K562 (cell line): Measurements from ENCODE around the gene PACSIN3. TPM values are rescaled to one million over a fixed set of nuclear protein-coding genes. Genes with fewer than 3 reads are reported as not detected.

Experiments used
- CBFB ChIP-seq: sonication (generic); formaldehyde crosslinking; IDR thresholded peaks from 2 replicates; pipeline ENCODE4 v1.4.0; 2020; ENCODE audit warnings: mild to moderate bottlenecking, missing genetic modification reagents
- EGR1 ChIP-seq: fragments of 450-650 bp; conservative IDR thresholded peaks from 2 replicates; pipeline ENCODE4 v1.6.1; 2017; ENCODE audit warnings: mild to moderate bottlenecking
- ETS2 ChIP-seq: IDR thresholded peaks from 2 replicates; pipeline ENCODE4 v1.6.1; 2016; ENCODE audit warnings: borderline replicate concordance, missing genetic modification characterization, mild to moderate bottlenecking, moderate library complexity, missing compliant biosample characterization; ENCODE audit not compliant: poor library complexity, severe bottlenecking
- ETV5 ChIP-seq: sonication (generic); formaldehyde crosslinking; IDR thresholded peaks from 2 replicates; pipeline ENCODE4 v1.4.0; 2020; ENCODE audit warnings: low read depth, mild to moderate bottlenecking, missing genetic modification reagents
- FUS ChIP-seq: fragments of 200-400 bp; formaldehyde crosslinking; optimal IDR thresholded peaks from 2 replicates; pipeline ENCODE3; 2017; ENCODE audit warnings: low read depth, low read length
- HLTF ChIP-seq: fragments of 450-650 bp; IDR thresholded peaks from 2 replicates; pipeline ENCODE4 v1.6.1; 2016
- KDM1A ChIP-seq, 2 experiments: fragments of 450-650 bp; IDR thresholded peaks; 2 replicates each; pipeline ENCODE4 v1.6.1; 2016; ENCODE audit warnings: mild to moderate bottlenecking in 2 of 2
- KLF6 ChIP-seq: fragments of 250-450 bp; sonication (Bioruptor Pico); IDR thresholded peaks from 2 replicates; pipeline ENCODE4 v1.4.0; 2020; ENCODE audit warnings: mild to moderate bottlenecking, moderate library complexity, borderline replicate concordance
- MTA3 ChIP-seq: fragments of 450-650 bp; formaldehyde crosslinking; IDR thresholded peaks from 2 replicates; pipeline ENCODE4 v1.6.1; 2017; ENCODE audit warnings: mild to moderate bottlenecking, borderline replicate concordance
- MYNN ChIP-seq, 2 experiments: sonication (generic); formaldehyde crosslinking in 1 of 2; IDR thresholded peaks; 2 replicates each; pipeline versions ENCODE4 v1.5.0 to v1.6.1; 2016 to 2020; ENCODE audit warnings: antibody characterized with exemption in 1 of 2, missing genetic modification reagents in 1 of 2
- NCOA2 ChIP-seq, 2 experiments: fragments of 450-650 bp; IDR thresholded peaks; 2 replicates each; pipeline ENCODE4 v1.6.1; 2018; ENCODE audit warnings: mild to moderate bottlenecking in 2 of 2, moderate library complexity in 1 of 2; ENCODE audit not compliant: partially characterized antibody in 2 of 2
- OTX1 ChIP-seq: fragments of 450-650 bp; formaldehyde crosslinking; IDR thresholded peaks from 2 replicates; pipeline ENCODE4 v1.4.0; 2022; ENCODE audit warnings: mild to moderate bottlenecking
- PCBP1 ChIP-seq: fragments of 200-400 bp; formaldehyde crosslinking; IDR thresholded peaks from 2 replicates; pipeline ENCODE4 v1.6.1; 2018; ENCODE audit warnings: mild to moderate bottlenecking, low read depth, low read length; ENCODE audit not compliant: poor library complexity, severe bottlenecking
- THRAP3 ChIP-seq: fragments of 450-650 bp; IDR thresholded peaks from 2 replicates; pipeline ENCODE4 v1.6.1; 2016; ENCODE audit warnings: mild to moderate bottlenecking, inconsistent platforms, borderline replicate concordance
- ZNF121 ChIP-seq: sonication (generic); formaldehyde crosslinking; conservative IDR thresholded peaks from 2 replicates; pipeline ENCODE4 v1.8.0; 2022; ENCODE audit warnings: missing genetic modification reagents
- ZNF143 ChIP-seq: sonication (generic); formaldehyde crosslinking; IDR thresholded peaks from 2 replicates; pipeline ENCODE4 v1.9.0; 2022; ENCODE audit warnings: mild to moderate bottlenecking, missing genetic modification reagents
- ZNF232 ChIP-seq: sonication (generic); formaldehyde crosslinking; IDR thresholded peaks from 2 replicates; pipeline ENCODE4 v1.8.0; 2022; ENCODE audit warnings: mild to moderate bottlenecking, missing genetic modification reagents
- ZNF274 ChIP-seq: IDR thresholded peaks from 2 replicates; pipeline ENCODE4 v1.6.1; 2011; ENCODE audit warnings: low read depth, mild to moderate bottlenecking, low read length, moderate library complexity, borderline replicate concordance
- ZNF668 ChIP-seq: fragments of 250-450 bp; sonication (Bioruptor Pico); IDR thresholded peaks from 2 replicates; pipeline ENCODE4 v1.8.0; 2022; ENCODE audit warnings: mild to moderate bottlenecking, inconsistent platforms
- ZNF766 ChIP-seq: fragments of 200-800 bp; sonication (Bioruptor generic); conservative IDR thresholded peaks from 2 replicates; pipeline ENCODE4 v1.6.1; 2016; ENCODE audit warnings: missing genetic modification characterization, missing compliant biosample characterization
- polyA plus RNA-seq, 8 experiments: library from polyadenylated mRNA; depleted of rRNA in 4 of 8; stranded (reverse) in 5 of 8; unstranded in 3 of 8; fragments of >200 nt; fragmentation: Nextera tagmentation in 2 of 8; fragmentation: Illumina TruSeq in 1 of 8; extraction: Ambion mirVana in 2 of 8; extraction: Trizol in 1 of 8; gene quantifications; 2 replicates each; pipeline versions ENCODE4 v1.2.1 to v1.2.3, GENCODE V29; 2011 to 2014; ENCODE audit warnings: inconsistent platforms in 1 of 8, missing spikeins in 1 of 8
- total RNA-seq, 7 experiments: library from RNA; depleted of rRNA in 6 of 7; stranded (reverse); fragments of >200 nt in 6 of 7; fragmentation: Illumina TruSeq in 2 of 7; extraction: Trizol in 2 of 7; gene quantifications; 2 replicates each; pipeline versions ENCODE4 v1.2.1 to v1.2.3, GENCODE V29; 2011 to 2021; ENCODE audit warnings: low replicate concordance in 1 of 7
- TF ChIP-seq, protein P1 (sequence below): fragments of 450-650 bp; formaldehyde crosslinking; IDR thresholded peaks from 2 replicates; pipeline ENCODE4 v1.4.0; 2022; ENCODE audit warnings: missing genetic modification characterization
- TF ChIP-seq, protein P2 (sequence below): sonication (generic); formaldehyde crosslinking; IDR thresholded peaks from 2 replicates; pipeline ENCODE4 v1.8.0; 2022; ENCODE audit warnings: mild to moderate bottlenecking, missing genetic modification reagents
- TF ChIP-seq, protein P3 (sequence below): fragments of 250-450 bp; sonication (Bioruptor Pico); IDR thresholded peaks from 2 replicates; pipeline ENCODE4 v1.8.0; 2022; ENCODE audit warnings: inconsistent platforms, mild to moderate bottlenecking, moderate library complexity, borderline replicate concordance

Gene PACSIN3
- total and polyA plus RNA-seq, 9 of the 15 experiments (the other 6 are each of a cell fraction or from before 2014, with no cell fraction given), result 0.13 to 18.1 (median 7.1) TPM

DNA sequence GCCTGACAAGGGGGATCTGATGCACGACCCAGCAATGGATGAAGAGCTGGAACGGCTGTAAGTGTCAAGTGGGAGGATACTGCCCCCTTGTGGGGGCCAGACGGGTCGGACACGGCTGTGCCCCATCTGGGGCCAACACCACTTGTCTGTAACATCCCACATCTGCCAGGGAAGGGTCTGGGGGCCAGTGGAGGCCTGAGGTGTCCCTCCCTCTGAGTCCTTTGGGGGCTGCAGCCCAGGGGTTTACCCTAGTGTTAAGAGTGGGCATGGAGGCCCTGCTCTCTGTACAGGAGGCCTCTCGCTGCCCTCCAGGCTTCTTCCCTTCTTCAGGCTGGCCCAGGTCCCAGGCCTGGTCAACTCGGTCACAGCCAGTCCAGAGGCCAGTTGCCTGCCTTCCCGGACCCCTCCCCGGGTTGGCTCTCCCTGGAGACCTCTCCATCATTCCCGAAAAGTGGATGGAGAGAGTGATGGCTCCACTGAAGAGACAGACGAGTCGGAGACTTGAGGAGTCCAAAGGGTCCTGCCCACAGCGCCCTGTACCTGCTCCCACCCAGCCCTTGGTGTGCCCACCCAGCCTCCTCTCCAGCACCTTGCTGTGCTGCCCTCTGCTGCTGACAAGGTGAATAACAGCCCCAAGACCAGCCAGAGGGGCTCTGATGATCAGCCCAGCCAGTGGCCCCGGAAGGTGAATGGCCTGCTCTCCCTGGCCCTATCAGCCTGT lies 24.9 kb downstream of the PACSIN3 start (continued):
- TF ChIP-seq ETS2 (tag), result no peak
- TF ChIP-seq ZNF143 (CRISPR knock-in tag), result no peak
- TF ChIP-seq ZNF121 (CRISPR knock-in tag), result no peak
- no peak for TF ChIP-seq KDM1A (IDR thresholded peaks at IDR 0.05)
- no peak for TF ChIP-seq MTA3
- TF ChIP-seq, protein P1, sequence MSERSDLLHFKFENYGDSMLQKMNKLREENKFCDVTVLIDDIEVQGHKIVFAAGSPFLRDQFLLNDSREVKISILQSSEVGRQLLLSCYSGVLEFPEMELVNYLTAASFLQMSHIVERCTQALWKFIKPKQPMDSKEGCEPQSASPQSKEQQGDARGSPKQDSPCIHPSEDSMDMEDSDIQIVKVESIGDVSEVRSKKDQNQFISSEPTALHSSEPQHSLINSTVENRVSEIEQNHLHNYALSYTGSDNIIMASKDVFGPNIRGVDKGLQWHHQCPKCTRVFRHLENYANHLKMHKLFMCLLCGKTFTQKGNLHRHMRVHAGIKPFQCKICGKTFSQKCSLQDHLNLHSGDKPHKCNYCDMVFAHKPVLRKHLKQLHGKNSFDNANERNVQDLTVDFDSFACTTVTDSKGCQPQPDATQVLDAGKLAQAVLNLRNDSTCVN, result no peak
- TF ChIP-seq, protein P2, sequence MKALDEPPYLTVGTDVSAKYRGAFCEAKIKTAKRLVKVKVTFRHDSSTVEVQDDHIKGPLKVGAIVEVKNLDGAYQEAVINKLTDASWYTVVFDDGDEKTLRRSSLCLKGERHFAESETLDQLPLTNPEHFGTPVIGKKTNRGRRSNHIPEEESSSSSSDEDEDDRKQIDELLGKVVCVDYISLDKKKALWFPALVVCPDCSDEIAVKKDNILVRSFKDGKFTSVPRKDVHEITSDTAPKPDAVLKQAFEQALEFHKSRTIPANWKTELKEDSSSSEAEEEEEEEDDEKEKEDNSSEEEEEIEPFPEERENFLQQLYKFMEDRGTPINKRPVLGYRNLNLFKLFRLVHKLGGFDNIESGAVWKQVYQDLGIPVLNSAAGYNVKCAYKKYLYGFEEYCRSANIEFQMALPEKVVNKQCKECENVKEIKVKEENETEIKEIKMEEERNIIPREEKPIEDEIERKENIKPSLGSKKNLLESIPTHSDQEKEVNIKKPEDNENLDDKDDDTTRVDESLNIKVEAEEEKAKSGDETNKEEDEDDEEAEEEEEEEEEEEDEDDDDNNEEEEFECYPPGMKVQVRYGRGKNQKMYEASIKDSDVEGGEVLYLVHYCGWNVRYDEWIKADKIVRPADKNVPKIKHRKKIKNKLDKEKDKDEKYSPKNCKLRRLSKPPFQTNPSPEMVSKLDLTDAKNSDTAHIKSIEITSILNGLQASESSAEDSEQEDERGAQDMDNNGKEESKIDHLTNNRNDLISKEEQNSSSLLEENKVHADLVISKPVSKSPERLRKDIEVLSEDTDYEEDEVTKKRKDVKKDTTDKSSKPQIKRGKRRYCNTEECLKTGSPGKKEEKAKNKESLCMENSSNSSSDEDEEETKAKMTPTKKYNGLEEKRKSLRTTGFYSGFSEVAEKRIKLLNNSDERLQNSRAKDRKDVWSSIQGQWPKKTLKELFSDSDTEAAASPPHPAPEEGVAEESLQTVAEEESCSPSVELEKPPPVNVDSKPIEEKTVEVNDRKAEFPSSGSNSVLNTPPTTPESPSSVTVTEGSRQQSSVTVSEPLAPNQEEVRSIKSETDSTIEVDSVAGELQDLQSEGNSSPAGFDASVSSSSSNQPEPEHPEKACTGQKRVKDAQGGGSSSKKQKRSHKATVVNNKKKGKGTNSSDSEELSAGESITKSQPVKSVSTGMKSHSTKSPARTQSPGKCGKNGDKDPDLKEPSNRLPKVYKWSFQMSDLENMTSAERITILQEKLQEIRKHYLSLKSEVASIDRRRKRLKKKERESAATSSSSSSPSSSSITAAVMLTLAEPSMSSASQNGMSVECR (CRISPR knock-in tag), result no peak
- no peak for TF ChIP-seq ZNF274
- no peak for TF ChIP-seq PCBP1
- TF ChIP-seq HLTF, result no peak
- TF ChIP-seq CBFB, result no peak
- TF ChIP-seq EGR1, result no peak
- no peak for TF ChIP-seq FUS
- peak; percentile 43; the same call in 1 of the 2 replicates for TF ChIP-seq ETV5
- TF ChIP-seq KLF6, result no peak
- no peak for TF ChIP-seq ZNF232 (CRISPR knock-in tag)
- TF ChIP-seq, protein P3, sequence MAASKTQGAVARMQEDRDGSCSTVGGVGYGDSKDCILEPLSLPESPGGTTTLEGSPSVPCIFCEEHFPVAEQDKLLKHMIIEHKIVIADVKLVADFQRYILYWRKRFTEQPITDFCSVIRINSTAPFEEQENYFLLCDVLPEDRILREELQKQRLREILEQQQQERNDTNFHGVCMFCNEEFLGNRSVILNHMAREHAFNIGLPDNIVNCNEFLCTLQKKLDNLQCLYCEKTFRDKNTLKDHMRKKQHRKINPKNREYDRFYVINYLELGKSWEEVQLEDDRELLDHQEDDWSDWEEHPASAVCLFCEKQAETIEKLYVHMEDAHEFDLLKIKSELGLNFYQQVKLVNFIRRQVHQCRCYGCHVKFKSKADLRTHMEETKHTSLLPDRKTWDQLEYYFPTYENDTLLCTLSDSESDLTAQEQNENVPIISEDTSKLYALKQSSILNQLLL, result no peak
- 0 out of 2 replicates have a peak, but pooled peaks have one; percentile 41 for TF ChIP-seq MYNN (IDR thresholded peaks at IDR 0.05)
- TF ChIP-seq MYNN (CRISPR knock-in tag; IDR thresholded peaks at IDR 0.05), result no peak
- no peak for TF ChIP-seq NCOA2 (IDR thresholded peaks at IDR 0.05; ENCODE audit: partially characterized antibody in 2 of 2)
- no peak for TF ChIP-seq ZNF668 (CRISPR knock-in tag)
- no peak for TF ChIP-seq OTX1 (CRISPR knock-in tag)
- no peak for TF ChIP-seq ZNF766
- no peak for TF ChIP-seq THRAP3
